GM19397 (cell line): ENCODE data around the gene DEDD.
"Not testable (repeated sequence)": the region's sequence is repeated elsewhere in the genome, so short reads cannot be mapped to it uniquely, and the experiment has no call there.

ENCODE experiments used
- ATAC-seq: cut with Tn5 transposase; IDR thresholded peaks from one replicate; pipeline ENCODE4 v1.9.1; 2021; ENCODE audit warnings: mild to moderate bottlenecking, moderate library complexity; ENCODE audit not compliant: unreplicated experiment

DEDD gene

GRCh38 chr1:161130266-161130665 is 2.2 kb downstream of the DEDD start:
- ATAC-seq: no peak

GRCh38 chr1:161128591-161129420 is 3.7 kb downstream of the DEDD start:
- no peak for ATAC-seq

DNA sequence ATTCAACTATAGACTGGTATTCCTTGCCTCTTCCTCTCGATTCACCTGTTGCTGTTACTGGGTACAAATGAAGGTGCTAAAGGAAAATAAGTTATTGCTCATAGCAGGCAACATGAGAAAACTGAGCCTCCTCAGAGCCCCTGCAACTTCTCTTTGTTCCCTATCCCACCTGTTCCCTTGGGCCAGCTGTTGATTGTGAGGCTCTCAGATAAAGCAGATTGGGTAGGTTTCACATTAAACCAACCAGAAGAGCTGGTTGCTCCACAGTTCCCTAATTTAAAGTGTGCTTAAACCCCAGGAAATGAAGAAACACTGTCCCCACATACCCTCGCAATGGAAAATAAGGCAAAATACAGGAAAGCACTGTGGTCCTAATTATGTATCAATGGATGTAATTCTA is 4.8 kb downstream of the DEDD start:
- ATAC-seq: no peak

- no peak for ATAC-seq
Measured at GRCh38 chr1:161122967-161123366, 9.5 kb downstream of the DEDD start.

DNA sequence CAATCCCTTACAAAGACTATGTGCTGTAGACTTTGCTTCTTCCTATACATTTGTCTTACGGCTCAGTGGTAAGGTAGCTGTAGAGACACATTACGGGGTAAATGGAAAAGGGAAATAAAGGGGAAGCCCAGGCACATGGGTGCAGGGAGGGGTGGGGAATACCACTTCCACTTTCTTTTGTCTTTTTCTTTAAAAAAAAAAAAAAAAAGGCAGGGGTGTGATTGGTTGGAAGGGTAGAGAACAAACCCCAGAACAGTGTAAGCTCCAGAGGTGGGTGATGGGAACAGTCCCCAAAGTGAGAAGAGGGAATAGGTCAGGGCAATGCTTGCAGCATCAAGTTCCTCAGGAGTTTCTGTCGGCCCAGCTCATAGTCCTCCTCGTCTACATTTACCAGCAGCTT is 10.6 kb downstream of the DEDD start:
- ATAC-seq: no peak

DNA sequence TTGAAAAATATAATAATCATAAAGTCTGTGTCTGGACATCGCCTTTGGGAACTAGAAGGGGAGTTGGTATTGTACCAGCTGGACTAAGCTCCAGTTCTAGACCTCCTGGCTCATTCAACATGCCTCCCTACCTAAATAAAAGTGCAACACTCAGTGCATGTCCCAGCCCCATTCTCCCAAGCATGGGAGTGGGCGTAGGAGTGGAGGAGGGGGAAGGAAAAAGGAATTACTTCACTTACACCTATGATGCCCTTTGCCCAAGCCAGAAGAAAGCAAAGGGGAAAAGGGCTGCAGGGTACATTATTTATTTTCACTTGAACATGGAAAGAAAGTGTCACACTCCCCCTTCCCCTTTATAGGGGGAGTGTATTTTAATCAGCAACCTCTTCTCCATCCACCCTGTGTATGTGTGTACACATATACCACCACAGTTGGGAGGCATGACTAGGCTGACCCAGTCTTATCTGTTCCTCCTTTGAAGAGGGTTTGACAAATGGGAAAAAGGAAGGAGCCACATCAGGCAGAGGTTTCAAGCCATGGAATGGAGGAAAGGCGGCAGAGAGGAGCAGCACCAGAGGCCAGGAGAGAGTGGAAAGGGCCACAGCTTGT is 11.3 kb downstream of the DEDD start:
- no peak for ATAC-seq

DNA sequence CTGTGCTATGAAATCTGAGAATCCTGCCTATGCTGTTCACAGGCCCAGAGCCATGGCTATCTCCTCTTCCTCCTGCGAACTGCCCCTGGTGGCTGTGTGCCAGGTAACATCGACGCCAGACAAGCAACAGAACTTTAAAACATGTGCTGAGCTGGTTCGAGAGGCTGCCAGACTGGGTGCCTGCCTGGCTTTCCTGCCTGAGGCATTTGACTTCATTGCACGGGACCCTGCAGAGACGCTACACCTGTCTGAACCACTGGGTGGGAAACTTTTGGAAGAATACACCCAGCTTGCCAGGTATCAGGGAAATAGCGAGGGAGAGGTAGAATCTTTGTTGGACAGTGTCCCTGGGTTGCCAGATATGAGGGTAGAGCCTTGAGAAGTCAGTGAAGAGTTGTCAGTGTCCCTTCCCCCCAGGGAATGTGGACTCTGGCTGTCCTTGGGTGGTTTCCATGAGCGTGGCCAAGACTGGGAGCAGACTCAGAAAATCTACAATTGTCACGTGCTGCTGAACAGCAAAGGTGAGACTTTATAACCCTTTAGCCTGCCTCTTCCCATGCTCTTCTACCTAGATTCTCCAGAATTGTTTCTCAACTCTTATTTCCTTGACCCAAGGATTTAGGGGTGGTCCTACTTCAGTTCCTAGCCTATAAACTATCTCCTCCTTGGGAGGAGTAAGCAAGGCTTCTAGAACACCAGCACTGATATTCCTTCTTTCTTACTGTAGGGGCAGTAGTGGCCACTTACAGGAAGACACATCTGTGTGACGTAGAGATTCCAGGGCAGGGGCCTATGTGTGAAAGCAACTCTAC is 13.2 kb downstream of the DEDD start:
- ATAC-seq: no peak

DNA sequence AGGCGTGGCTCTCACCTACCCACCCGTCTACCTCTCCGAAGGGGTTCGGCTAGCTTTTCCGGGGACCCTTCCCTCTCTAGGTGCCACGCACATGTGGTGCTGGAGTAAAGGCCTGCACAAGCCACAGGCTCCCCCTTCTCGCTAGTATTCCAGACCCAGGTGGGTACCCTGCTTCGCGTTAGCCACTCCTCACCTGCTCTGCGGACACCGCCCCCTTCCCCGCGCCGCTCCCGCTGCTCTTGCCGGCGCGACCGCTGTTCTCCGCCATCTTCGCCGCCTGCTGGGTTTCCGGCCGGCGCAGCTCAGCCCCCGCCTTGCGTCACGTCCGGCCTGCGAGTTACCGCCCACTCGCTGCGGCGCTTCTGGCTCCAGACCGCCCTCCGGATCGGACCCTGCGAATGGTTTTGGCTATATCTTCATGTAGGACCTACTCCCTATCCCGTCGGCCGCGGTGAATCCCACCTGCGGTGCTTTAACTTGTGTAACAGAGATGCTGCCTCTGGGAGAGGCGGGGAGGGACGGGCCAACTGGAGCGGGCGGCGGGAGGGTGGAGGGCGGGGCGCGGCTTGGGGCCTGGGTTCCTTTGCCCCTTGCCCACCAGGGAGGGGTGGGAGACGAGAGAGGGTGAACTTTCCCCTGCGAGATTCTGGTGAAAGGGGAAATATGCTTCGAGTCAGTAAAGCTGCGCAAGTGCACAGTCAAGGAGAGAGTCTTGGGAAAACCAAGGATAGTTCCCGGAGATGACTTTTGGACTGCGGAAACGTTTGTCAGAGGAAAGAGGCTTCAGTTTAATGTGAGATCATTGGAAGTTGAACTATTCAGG is 14.5 kb downstream of the DEDD start, which contains the start of the genes NIT1 and PFDN2:
NIT1 (plus strand) TSS at position 347 of the 823 bp plus-strand sequence; CDS start at position 419, 72 bp downstream.
PFDN2 (minus strand) TSS at position 279 of the 823 bp plus-strand sequence; CDS start at position 268, 11 bp downstream.
- ATAC-seq: peak; percentile 88

GRCh38 chr1:161115961-161116360 is 16.5 kb downstream of the DEDD start:
- ATAC-seq: not testable (repeated sequence)

- ATAC-seq: no peak
Measured at GRCh38 chr1:161115132-161115711, 17.2 kb downstream of the DEDD start.

DNA sequence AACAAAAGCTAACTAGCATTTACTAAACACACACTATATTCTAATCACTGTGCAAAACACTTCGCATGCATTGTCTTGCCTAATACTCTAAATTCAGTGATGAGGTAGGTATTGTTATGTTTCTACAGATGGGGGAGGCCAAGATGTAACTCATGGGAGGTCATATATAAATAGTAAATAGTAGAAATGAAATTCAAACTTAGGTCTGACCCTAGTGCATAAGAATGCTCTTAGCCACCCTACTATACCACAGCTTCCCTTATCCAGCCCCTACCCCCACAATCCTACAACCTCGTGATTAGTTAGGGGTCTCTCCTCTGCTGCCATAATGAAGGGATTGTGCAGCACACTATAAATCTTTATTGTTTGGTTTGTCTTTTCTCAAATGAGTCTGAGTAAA is 17.9 kb downstream of the DEDD start:
- ATAC-seq: no peak

DNA sequence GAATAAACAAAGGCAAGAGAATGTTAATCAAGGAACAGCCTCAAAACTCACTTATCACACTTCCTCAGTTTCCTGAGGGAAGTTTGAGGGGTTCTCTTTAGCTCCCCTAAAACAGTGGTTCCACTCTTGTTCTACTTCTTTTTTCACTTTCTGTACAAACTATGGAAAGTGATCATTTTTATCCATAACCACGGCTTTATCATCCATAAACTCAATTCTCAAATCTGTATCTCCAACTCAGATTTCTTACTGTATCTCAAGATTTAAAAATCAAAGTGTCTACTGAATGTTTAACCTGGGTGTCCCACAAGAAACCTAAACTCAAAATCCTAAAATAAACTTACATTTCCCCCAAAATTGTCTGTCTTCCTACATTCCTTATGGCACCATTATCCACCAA is 18.6 kb downstream of the DEDD start:
- no peak for ATAC-seq

DNA sequence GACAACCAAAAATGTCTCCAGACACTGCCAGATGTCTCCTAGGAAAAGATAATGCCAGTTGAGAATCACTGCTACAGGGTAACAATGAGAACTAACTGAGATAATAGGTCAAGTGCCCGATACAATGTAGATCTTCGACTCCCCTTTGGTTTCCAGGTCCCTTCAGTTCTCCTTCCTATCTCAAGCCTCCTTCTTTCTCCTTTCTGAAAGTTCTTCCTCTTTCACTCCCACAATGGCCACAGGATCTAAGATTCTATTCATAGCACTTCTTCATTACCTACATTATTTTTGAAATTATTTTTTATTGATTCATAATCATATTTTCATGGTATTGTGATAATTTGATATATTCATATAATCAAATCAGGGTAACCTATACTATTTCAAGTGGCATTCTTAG is 20.9 kb downstream of the DEDD start:
- ATAC-seq: no peak

- ATAC-seq: no peak
Measured at GRCh38 chr1:161111117-161111516, 21.4 kb downstream of the DEDD start.

DNA sequence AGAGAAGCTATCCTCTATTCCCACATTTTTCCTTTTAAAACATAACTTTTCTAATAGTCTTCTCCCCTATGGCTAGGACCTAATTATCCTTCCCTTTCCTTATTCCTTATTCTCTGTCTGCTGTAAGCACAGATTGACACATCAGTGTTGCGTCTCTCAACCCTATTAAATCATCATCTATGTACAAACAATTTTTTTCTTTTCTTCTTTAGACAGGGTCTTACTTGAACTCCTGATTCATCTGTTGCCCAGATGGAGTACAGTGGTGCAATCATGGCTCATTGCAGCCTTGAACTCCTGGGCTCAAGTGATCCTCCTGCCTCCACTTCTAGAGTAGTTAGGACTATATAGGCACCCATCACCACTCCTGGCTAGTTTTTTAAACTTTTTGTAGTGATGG is 26.0 kb downstream of the DEDD start:
- ATAC-seq: no peak

GRCh38 chr1:161100556-161100955 is 31.9 kb downstream of the DEDD start:
- no peak for ATAC-seq

DNA sequence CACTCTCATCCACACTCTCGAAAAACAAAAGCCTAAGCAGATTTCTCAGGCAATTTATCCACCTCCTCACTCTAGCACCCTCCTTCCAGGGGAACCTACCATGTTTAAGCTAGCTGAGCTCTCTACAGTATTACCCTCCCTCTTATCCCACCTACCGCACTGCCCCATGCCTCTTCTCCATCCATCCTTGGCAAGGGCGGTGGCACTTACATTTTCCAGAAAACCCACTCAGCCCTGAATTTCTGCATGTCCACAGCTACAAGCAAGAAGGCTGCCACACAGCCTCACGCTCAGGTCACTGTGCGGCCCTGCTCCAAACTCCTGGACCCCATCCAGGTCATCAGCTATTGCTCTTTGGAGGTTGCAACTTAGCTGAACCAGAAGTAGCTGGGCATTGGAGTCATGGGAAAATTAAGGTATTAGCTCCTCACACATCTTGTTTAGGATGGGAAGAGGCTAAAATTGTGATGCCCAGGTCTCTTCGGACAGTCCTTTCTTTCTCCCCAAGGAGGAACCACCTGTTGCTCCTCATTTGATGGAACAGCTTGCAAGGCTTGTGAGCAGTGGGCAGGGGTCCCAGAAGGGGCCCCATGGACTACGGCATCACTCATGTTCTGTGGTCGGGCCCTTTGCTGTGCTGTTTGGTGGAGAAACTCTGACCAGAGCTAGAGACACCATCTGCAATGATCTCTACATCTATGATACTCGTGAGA is 33.2 kb downstream of the DEDD start:
- no peak for ATAC-seq

DNA sequence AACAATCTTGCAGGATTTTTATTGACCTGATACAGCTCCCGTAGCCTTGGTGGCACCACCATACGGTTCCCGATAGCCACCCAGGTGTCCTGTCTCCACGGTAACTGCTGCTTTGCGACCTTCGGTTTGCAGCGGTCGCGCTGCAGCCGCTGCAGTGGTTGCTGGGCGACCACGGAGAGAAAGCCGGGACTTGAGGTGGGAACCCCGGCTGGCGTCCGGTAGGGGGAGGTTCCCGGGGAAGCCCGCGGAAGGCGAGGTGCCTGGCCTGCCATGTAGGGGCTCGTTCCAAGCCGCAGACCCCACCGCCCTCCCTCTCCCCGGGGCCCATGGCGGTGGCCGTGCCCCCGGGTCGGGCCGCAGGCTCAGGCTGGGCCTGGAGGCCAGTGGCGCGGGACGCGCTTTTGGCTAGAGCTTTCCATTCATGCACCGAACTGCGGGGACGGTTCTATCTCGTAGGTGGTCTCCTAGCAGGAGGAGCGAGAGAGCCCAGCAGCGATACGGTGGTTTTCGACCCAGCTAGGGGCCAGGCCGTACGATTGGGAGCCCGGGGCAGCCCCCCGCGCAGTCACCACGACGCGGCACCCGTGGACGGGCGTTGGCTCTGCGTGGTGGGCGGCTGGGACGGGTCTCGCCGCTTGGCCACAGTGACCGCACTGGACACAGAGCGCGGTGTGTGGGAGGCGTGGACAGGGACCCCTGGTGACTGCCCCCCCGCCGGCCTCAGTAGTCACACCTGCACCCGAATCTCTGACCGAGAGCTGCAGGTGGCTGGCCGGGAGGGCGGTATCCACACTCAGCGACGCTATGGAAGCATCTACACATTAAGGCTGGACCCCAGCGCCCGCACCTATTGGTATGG is 34.0 kb downstream of the DEDD start, which contains the start of gene KLHDC9:
KLHDC9 (plus strand) TSS at position 152 of the 859 bp plus-strand sequence; CDS start at position 327, 175 bp downstream.
- peak; percentile 77 for ATAC-seq
